Thymus (tissue), 11 donors: Measurements from ENCODE around the gene GET4. TPM values are rescaled to one million over a fixed set of nuclear protein-coding genes. Genes with fewer than 3 reads are reported as not detected.
"Not testable (repeated sequence)": the region's sequence is repeated elsewhere in the genome, so short reads cannot be mapped to it uniquely, and the experiment has no call there.

Source experiments
- DNase-seq, 9 donors: peaks; one replicate each; pipeline ENCODE4 v3.0.0-alpha.2; 2013; ENCODE audit warnings: low spot score in 9 of 9, low read depth in 6 of 9, missing footprints in 1 of 9
- H3K27ac ChIP-seq, 2 donors: one replicate each; pipeline ENCODE4 v1.5.1; 2013; ENCODE audit warnings: control low read depth in 1 of 2, low read depth in 1 of 2, low read length in 1 of 2, mild to moderate bottlenecking in 1 of 2, moderate library complexity in 1 of 2
- H3K27me3 ChIP-seq, 2 donors: one replicate each; pipeline ENCODE4 v1.5.1; 2013; ENCODE audit warnings: low read length in 1 of 2; ENCODE audit not compliant: control insufficient read depth in 2 of 2, insufficient read depth in 1 of 2
- H3K36me3 ChIP-seq, 2 donors: one replicate each; pipeline ENCODE4 v1.5.1; 2013; ENCODE audit warnings: low read length in 1 of 2, mild to moderate bottlenecking in 1 of 2, moderate library complexity in 1 of 2; ENCODE audit not compliant: control insufficient read depth in 2 of 2, insufficient read depth in 2 of 2
- H3K4me1 ChIP-seq, 2 donors: one replicate each; pipeline ENCODE4 v1.5.1; 2013; ENCODE audit warnings: low read length in 2 of 2; ENCODE audit not compliant: control insufficient read depth in 2 of 2, insufficient read depth in 2 of 2
- H3K4me3 ChIP-seq, 2 donors: one replicate each; pipeline ENCODE4 v1.5.1; 2013; ENCODE audit warnings: low read length in 2 of 2, control low read depth in 1 of 2, mild to moderate bottlenecking in 1 of 2
- H3K9me3 ChIP-seq, 2 donors: one replicate each; pipeline ENCODE4 v1.5.1; 2013; ENCODE audit warnings: low read length in 1 of 2, mild to moderate bottlenecking in 1 of 2; ENCODE audit not compliant: control insufficient read depth in 2 of 2, insufficient read depth in 1 of 2
- WGBS: extraction: QIAGEN DNeasy Blood & Tissue Kit; methylation state at CpG from one replicate; pipeline ENCODE4 v1.1.7; 2013; 5-methylcytosine and 5-hydroxymethylcytosine counted together
- polyA plus RNA-seq: library from polyadenylated mRNA; stranded (reverse); fragments of 200-250 nt; gene quantifications from one replicate; pipeline ENCODE4 v1.2.3, GENCODE V29; 2013
- total RNA-seq: library from RNA; stranded (reverse); fragments of 120-200 nt; gene quantifications from one replicate; pipeline ENCODE4 v1.2.4, GENCODE V29; 2013
- donor health status: healthy.

GET4 gene
- total and polyA plus RNA-seq, 2 donors: 24.3 to 84.7 TPM

- Histone ChIP-seq H3K9me3 (no peaks in the 10 kb centered on the region), H3K4me3 (no peak overlapping the region), H3K4me1 (no peaks in the 10 kb centered on the region), H3K27ac (no peak overlapping the region), H3K36me3 (no peaks in the 10 kb centered on the region), H3K27me3 (no peaks in the 10 kb centered on the region)
- DNase-seq: no peak
- WGBS: 98% methylated on average over 27 of the region's 27 CpGs
Observed at GRCh38 chr7:938546-939185, 62.3 kb downstream of the GET4 start.

DNA sequence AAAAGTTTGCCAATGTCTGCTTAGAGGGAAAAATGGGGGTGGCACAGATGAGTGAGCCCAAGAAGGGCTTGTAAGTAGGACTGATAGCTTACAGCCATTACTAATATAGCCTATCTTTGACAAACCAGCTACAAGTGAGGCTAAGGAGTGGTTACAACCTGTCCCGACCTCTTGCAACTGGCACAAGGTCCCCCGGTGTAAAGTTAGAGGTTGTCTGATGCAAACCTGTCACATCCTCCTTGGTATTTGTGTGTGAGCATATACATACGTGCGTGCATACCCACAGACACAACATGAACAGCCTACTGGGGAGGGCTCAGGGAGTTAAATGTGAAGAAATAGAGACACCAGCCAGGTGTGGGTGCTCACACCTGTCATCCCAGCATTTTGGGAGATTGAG lies 63.5 kb downstream of the GET4 start:
- no peaks in the 10 kb centered on the region for H3K9me3 ChIP-seq
- H3K27me3 ChIP-seq: no peaks in the 10 kb centered on the region
- no peak overlapping the region for H3K4me3 ChIP-seq
- H3K36me3 ChIP-seq: no peaks in the 10 kb centered on the region
- no peaks in the 10 kb centered on the region for H3K4me1 ChIP-seq
- no peak for DNase-seq
- no peak overlapping the region for H3K27ac ChIP-seq
- 98% methylated on average over 4 of the region's 4 CpGs for WGBS

DNA sequence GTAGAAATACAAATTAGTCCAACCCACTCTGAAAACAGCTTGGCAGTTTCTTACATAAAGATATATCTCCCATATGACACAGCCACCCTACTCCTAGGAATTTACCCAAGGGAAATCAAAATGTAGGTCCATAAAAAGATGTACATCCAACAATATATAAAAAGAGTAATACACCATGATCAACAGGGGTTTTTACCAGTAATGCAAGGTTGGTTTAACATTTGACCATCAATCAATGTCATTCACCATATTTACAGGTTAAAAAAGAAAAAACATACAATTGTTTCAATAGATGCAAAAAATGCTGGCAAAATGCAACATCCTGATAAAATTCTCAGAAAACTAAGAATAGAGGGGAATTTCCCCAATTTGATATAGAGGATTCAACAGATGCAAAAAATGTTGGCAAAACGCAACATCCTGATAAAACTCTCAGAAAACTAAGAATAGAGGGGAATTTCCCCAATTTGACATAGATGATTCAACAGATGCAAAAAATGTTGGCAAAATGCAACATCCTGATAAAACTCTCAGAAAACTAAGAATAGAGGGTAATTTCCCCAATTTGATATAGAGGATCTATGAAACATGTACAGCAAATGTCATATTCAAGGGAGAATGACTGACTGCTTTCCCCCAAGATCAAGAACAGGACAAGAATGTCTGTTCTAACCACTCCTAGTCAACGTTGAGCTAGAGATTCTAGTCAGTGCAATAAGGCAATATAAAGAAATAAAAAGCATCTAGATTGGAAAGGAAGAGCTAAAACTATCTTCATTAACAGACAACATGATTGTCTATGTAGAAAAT lies 64.5 kb downstream of the GET4 start:
- WGBS: 81% methylated on average over 2 of the region's 2 CpGs
- no peak for DNase-seq
- no peaks in the 10 kb centered on the region for H3K9me3 ChIP-seq
- no peak overlapping the region for H3K27ac ChIP-seq
- H3K4me3 ChIP-seq: no peak overlapping the region
- H3K4me1 ChIP-seq: no peaks in the 10 kb centered on the region
- H3K36me3 ChIP-seq: no peaks in the 10 kb centered on the region
- no peaks in the 10 kb centered on the region for H3K27me3 ChIP-seq

GRCh38 chr7:943793-944192 lies 67.4 kb downstream of the GET4 start:
- H3K36me3 ChIP-seq, H3K4me1 ChIP-seq, H3K27me3 ChIP-seq, H3K9me3 ChIP-seq, H3K4me3 ChIP-seq, H3K27ac ChIP-seq, DNase-seq: not testable (repeated sequence)
- 90% methylated on average over 4 of the region's 4 CpGs for WGBS

DNA sequence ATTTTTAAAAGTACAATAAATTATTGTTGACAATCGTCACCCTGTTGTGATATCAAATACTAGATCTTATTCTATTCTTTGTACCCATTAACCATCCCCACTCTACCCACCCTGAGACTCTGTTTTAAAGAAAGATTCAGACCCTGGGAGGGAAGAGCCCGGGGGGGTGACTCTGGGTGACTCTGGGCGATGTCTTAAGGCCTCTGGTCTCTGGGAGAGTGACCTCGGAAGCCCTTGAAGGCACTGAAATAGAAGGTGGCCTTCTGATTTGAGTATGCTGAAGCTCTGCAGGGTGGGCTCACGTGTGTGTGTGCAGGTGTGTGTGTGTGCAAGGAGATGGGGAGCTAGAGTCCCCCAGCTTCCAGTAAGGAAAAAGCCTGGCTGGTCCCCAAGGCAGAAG lies 68.4 kb downstream of the GET4 start:
- H3K36me3 ChIP-seq: no peaks in the 10 kb centered on the region
- H3K27ac ChIP-seq: no peak overlapping the region
- no peaks in the 10 kb centered on the region for H3K27me3 ChIP-seq
- DNase-seq: no peak
- H3K4me1 ChIP-seq: no peaks in the 10 kb centered on the region
- 92% methylated on average over 5 of the region's 5 CpGs for WGBS
- H3K4me3 ChIP-seq: no peak overlapping the region
- no peaks in the 10 kb centered on the region for H3K9me3 ChIP-seq

DNA sequence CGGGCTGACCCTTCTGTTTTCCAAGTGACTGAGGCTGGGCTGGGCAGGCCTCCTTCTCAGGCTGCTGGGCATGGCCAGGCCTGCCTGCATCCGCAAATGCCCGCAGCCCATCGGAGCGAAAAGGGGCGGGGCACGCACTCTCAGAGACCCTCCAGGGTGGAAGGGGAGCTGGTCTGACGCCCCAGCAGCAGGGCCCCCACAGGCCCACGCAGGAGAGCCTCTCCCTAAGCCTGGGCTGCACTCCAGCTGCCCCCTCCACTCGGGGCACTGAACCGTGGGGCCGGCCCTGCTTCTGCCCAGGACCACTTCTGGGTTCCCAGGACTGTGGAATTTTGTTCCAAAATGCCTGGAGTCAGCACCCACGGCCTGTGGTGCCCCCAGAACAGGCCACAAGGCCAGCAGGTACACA lies 68.8 kb downstream of the GET4 start:
- Histone ChIP-seq H3K36me3 (no peaks in the 10 kb centered on the region), H3K27ac (peak overlapping the region in 1 of 2 donors; percentile 53)

DNA sequence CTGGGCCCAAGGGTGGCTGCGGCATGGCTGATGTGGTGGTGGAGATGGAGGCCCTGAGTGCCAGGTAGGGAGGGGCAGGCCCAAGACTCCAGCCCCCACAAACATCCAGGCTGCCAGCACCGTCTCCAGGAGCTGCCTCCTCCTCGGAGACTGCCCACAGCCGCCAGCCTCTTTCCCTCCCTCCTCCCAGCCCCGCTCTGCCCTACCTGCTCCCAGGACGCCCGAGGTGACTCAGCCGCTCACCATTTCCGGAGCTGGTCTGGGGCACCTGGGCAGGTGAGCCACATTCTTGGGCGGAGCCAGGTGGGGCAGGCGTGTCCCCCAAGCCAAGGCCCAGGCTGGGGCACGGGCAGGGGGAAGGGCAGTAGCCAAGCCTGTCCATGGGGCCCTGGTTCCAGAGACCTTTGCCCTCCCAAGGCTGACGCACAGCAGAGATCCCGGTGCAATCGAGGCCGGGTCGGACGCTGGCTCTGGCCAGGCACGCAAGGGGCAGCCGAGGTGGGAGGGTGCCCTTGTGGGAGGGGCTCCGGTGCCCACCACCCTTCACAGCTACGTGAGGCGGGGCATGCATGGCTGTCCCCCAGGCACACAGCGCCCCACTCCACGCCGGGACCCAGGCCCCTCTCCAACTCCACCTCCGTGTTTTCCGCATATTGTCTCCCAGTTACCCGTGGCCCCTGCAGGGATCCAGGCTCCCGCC lies 69.4 kb downstream of the GET4 start:
- Histone ChIP-seq H3K4me1 (no peaks in the 10 kb centered on the region), H3K27me3 (no peaks in the 10 kb centered on the region), H3K9me3 (no peaks in the 10 kb centered on the region), H3K36me3 (no peaks in the 10 kb centered on the region), H3K4me3 (no peak overlapping the region), H3K27ac (peak overlapping the region in 1 of 2 donors; percentile 53)
- 91% methylated on average over 30 of the region's 30 CpGs for WGBS
- no peak for DNase-seq

More for the DNA sequence above, 68.8 kb downstream of the GET4 start:
- Histone ChIP-seq H3K4me1 (no peaks in the 10 kb centered on the region), H3K27me3 (no peaks in the 10 kb centered on the region), H3K9me3 (no peaks in the 10 kb centered on the region), H3K4me3 (no peak overlapping the region)
- WGBS: 92% methylated on average over 13 of the region's 13 CpGs
- DNase-seq: no peak
